NCI-H1694 (cell line): ENCODE data around the gene TMEM150B.

Experiments used
- DNase-seq: peaks from one replicate; lab custom pipeline; 2025; lab: John Stamatoyannopoulos, UW

Gene TMEM150B

DNA sequence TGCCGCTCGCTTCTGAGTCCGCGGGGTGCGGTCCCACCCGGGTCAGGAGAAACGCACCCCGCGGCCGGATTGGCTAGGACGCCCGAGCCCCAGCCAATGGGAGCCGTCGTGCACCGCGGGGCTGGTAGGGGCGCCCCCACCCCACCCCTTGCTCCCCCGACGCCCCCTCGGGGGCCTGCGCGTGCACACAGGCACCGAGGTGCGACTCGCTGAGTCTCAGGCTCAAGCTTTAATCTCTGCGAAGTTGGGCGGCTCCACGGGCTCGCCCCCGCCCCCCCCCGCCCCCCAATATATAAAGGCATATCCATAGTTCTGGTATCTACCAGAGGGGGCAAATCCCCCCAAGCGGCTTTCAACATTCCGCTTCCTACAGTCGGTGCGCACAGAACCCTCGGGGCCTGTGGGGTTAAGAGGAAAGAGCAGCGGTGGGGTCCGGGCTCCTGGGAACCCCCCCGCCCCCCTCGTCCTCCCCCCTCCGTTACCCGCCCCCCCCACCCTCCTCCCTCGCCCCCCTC is 29.6 kb upstream of the TMEM150B start, which contains the start of gene COX6B2:
COX6B2 (minus strand) TSS at position 22 of the 515 bp plus-strand sequence. CDS start 198 bp downstream, outside the sequence.
- no peak for DNase-seq

DNA sequence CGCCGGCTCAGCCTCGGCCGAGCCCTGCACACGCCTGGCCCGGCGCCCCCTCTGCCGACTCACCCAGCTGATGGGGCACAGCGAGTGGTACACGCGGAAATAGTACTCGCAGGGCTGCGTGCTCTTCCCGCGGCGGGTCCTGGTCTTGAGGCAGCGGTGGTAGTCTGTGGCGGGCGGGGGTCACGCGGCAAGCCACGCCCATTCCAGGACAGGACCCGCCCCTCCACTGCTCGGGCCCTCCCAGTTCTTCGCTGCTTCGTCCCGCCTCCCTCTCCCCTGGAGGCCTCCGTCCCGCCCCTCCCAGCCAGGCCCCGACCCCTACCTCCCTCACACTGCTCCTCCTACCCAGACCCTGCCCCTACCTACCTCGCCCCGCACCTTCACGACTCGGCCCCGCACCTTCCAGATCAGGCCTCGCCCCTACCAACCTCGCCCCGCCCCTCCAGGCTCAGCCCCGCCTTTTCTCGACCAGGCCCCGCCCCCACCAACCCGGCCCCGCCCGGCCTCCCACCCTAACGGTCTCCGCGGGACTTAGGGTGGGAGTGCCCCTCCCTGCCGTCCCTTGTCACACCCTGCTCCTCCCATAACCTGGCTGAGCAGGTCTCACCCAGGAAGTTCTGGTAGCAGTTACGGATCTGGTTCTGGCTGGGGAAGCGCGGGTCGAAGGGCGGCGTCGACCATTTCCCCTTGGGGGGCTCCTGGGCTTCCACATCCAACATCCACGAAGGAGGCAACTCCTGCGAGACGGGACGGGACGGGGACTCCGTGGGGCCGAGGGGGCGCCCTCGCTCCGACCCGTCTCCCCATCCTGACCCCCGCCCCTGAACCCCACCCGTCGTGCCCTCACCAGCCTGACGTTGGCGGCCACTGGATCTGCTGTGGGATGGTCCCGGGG is 28.9 kb upstream of the TMEM150B start:
- DNase-seq: peak; percentile 26

DNA sequence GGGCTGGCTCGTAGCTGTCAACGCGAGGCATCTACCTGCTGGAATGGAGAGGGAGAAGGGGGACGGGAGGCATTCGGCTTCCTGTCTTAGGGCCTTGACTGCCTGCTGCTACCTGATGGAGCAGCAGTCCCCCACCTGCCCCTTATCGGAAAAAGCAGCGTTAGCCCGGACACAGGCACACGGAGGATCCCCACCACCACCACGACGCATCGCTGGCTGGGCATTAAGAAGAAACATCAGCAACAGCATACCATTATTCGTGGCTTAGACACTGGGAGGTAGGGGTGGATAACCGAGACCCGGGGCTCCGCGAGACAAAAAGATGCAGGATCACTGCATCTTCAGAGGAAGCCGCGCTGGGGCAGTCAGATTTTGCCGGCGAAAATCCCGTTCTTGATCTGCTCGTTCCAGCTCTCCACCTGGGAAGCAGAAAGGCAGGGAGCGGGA is 28.2 kb upstream of the TMEM150B start:
- no peak for DNase-seq

DNA sequence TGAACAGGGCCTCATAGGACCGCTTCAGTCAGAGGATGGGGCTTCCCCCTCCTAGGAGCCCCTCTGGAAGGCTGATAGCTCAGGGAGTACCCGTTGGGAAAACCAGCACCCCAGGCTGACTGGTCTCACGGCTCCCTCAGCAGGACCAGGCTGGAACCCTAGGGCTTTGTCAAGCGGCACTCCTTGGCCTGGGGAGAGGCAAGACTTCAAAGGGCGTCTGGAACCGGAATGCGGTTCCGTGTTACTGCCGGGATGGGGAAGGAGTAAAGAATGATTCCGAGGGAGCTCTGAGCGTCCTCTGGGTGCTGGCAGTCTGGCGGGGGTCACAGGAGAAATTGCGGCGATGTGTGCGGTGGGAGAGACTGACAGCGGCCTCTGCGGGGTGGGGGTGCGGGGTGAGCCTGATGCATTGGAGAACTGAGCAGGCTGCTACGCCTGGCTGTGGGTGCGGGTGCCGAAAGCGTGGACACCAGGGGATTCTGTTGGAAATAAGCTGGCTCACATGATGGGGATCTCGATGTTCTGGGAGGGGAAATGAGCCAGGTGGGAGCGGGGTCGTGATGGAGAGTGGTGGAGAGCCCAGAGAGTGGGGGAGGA is 27.5 kb upstream of the TMEM150B start:
- no peak for DNase-seq

DNA sequence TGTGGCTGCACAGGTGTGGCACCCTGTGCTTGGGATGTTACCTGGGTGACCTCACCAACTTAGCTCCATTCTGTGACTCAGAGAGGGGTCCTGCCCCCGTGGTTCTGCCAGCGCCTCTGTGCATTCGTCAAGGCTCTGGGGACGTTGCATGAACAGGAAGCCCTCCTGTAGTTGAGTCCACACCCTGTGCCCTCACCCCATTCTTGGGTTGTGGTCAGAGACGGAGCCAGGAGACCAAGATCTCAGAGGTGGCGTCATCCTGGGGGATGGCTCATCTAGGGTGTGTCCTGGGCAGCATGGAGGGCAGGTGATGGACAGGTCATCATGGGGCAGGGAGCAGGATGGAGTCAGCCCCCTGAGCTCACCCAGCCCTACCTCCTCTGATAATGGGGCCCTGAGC is 26.9 kb upstream of the TMEM150B start:
- DNase-seq: no peak

DNA sequence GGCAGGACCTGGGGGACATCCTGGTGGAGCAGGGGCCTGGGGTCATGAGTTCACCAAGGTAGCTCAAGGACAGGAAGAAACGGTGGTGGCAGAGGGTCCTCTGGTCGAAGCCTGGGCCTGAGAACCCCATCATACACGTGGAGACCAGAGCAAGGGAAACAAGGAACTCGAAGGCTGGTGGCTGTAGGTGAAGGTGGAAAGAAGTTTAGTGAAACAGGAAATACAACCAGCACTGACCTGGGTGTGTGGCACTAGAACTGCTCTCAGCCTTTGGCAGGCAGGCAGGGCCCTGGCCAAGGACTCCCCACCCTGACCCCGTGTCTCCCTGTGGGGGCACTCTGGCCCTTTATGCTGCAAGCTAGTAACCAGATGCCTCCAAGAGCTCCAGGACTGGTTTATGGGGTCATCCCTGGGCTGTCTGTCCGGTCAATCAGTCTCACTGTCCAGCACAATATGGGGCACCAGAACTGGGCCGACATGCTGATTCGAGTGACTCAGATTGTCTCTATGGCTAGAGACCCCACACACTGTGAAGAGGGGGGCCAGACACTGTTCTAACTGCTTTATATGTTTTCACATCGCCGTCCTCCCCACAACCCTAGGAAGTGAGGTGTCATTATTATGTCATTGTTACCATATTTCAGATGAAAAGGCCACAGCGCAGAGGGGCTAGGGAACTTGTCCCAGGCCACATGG is 25.6 kb upstream of the TMEM150B start:
- no peak for DNase-seq

DNA sequence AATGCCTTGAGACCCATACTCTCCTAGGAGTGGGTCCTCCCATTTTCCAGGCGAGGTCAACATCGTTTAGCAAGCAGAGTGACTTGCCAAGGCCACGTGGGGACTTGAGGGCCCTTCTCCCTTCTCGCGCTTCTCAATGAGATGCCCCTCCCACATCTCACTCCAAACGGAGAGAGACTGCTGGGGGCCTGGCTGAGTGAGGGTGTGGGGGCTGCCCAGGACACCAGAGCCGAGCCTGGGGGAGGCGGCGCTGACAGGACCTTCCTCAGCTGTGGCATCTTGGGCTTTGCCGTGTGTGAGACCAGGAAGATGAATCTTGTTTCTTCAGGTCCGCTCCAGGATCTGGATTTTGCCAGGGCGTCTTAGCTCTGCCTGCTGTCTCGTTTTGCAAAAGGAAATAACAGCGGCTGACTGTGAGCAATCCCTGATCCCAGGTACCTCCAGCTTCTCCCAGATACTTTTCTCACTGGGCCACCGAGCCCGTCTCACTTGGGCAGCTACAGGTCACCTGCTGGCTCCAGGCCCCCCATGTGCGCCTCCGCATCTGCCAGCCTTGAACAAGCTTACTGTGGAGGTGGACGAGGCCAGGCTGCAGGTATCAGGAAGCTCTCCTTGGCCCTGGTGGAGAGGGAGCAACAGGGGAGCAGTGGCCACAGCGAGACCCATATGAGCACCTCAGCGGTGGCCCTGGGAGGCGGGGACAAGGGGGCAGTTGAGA is 23.3 kb upstream of the TMEM150B start:
- no peak for DNase-seq

DNA sequence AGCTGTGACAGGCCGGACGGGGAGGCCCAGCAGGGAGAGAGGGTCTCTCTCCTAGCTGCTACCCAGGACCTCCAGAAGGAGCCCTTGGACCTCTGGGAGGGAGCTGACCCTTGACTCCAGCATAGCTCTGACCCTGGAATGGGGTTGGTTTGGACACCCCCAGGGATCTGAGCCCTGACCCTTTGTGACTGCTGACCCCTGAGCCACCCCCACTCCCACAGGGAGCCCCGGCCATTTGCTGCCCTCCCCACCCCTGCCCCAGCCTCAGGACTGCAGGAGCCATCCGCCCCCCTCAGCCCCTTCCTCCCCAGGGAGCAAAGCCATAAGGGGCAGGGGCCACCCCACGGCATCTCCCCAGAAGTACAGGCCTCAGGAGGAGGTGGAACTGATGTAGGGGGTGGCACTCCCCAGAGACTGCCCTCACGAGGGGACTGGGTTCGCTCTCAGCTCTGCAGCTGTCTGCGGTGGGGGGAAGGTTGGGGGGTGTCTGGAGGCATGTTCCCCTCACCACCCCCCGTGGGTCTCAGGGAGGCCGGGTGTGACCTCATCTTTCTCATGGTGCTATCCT is 22.4 kb upstream of the TMEM150B start:
- DNase-seq: no peak

DNA sequence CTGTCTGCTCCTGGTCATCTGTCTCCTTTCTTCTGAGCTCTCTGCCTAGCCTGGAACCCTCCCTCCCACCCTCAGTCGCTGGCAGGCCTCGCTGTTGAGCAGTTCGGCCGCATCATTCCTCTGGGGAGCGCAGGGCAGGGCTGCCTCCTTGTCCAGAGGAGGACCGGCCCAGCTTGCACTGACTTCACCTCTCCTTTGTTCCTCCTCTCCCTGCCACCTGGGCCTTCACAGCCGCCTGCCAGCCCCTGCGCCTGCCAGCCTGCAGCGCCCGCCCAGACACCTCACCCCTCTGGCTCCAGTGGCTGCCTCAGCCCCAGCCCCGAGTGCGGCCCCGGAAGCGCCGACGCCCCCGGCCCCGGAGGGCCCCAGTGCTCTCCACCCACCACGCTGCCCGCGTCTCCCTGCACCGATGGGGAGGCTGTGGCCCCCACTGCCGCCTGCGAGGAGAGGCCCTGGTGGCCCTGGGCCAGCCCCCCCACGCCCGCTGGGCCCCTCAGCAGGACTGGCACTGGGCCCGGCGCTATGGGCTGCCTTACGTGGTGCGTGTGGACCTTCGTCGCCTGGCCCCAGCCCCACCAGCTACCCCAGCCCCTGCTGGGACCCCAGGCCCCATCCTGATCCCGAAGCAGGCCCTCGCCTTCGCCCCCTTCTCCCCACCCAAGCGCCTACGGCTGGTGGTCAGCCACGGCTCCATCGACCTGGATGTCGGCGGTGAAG is 21.7 kb upstream of the TMEM150B start:
- DNase-seq: no peak

DNA sequence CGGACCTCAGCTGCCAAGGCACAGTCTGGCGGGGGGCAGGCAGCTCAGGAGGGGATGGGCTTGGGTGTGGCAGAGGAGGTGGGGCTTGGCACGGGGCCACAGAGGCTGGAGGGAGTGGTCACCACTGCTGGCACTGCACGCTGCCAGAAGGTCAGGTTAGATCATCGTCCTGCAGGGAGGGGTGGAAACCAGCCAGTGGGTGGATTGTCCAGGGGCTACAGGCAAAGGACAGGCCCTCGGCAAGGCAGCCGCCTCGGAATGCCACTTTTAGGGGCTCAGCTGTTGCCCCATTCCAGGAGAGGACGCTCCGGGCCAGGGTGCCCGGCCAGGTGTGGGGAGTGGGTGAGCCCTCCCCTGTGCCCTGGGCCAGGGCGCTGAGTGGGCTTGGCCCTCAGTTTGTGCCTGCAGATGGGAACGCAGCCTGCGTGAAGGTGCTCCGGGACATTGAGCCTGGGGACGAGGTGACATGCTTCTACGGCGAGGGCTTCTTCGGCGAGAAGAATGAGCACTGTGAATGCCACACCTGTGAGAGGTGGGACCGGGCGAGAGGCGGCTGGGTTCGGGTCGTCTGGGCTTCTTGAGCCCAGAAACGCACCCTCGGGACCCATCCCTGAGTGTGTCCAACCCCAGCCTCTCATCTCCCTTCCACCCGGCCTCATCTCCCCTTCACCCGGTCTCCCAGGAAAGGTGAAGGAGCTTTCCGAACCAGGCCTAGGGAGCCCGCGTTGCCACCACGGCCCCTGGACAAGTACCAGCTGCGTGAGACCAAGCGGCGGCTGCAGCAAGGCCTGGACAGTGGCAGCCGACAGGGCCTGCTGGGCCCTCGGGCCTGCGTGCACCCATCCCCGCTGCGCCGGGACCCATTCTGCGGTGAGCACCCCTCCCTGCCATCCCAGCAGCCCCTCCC is 20.9 kb upstream of the TMEM150B start:
- no peak for DNase-seq

DNA sequence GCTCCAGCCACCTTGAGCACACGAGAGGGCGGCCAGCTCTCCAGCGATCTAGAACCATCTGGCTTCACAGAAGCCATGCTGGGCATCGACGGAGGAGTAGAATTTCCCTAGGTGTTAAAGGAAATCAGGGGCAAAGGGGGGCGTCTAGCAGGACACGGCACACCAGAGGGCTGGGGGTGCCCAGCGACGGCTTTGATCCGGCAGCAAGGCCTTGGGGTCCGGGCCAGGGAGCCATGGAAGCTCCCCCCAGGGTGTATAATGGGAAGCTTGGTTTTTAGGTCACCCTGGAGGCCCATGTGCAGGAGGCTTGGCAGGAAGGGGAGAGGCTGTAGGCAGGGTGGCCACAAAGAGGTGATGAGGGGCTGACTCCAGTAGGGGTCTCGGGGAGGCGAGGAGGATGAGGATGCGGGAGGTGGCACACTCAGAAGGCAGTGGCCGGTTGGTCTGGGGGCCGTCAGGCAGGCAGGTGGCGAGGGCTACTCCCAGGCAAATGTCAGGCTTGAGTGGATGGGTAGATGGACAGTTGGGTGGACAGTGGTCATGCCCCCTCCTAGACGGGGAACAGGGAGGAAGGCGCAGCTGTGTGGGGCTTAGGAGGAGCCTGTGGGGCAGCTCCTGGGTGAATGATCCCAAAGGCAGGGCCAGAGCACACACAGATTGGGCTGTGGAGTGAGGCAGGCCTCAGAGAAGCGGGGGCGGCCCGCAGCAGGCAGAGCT is 20.1 kb upstream of the TMEM150B start:
- DNase-seq: no peak

DNA sequence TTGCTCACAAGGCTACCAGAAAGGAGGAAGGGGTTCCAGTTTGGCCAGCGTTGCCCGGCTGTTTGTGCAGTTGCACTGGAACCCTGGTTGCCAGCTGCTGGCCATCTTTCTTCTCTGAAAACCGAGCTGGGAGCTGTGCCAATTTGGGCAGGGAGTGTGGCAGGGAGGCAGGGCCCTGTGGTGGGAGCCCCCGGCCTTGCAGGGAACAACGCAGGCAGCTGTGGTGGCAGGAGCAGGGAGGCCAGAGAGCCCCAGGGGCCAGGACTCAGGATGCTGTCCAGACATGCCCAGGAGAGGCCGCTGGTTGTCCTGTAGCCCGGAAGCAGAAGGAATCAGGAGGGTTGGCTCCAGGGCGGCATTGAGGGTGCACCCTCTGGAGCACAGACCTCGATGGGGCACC is 19.3 kb upstream of the TMEM150B start:
- DNase-seq: peak; percentile 37

DNA sequence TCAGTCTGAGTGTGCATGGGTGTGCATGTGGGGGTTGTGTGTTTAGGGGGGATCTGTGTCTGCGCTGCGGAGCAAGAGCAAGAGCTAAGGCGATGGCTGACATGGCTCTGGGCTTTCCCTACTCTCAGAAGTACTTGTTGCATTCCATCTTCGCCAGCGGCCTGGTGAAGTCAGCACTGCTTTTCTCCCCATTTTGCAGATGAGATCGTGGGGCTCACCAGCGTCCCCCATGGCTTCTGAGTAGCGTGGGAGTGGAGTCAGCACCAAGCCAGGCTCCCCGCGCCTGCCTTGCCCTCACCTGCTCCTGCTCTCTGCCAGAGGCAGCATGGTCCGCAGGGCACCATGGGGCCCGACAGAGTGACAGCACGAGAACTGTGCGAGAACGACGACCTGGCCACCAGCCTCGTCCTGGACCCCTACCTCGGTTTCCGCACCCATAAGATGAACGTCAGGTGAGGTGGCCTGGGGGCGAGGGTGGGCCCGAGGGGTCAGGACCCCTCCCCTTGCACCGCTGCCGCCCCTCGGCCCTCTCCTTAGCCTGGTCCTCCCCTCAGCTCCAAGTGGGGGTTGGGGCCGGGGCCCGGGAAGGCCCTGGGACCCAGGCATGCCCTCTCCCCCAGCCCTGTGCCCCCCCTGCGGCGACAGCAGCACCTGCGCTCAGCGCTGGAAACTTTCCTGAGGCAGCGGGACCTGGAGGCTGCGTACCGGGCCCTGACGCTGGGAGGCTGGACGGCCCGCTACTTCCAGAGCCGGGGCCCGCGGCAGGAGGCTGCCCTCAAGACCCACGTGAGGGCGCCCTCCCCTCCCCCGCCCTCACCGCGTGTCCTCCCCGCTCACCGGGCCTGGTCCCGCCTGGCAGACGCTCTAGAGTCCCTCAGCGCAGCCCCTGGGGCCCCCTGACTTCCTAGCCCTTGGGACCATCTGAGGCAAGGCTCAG is 16.7 kb upstream of the TMEM150B start:
- DNase-seq: no peak

DNA sequence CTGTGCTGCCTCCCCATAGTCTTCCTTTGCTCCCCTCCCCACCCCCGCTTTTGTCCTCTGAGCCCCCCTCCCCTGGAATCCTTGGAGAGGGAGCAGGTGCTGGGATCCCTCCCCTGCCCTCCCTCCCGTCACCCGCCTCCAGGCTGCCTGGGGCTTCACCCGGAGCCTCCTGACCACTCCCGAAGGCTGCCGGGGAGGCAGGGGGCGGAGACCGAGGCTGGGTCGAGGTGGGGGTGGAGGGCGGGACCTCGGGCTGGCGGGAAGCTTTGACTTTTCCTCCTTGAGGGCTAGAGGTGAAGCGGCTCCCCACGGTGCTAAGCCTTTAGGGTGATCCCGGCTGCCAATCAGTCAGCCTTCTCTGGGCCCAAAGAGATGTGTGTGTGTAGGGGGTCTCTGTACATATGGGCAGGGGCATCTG is 16.0 kb upstream of the TMEM150B start:
- DNase-seq: peak; percentile 29

DNA sequence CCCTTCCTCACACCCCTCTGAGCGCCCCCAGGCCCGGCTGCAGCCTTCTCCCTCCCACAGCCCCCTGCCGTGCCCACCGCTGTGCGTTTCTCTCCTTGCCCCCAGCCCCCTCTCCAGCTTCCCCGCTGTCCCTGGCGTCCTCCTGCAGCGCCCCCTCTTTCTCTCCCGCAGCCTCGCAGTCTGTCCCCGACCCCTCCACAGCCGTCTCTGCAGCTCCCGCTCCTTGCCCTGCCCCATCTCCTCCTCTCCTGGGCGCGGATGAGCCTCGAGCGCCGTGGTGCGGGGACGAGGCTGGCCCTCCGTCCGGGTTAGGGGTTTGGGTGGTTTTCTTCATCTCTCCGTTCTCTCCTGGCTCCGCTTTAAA is 15.6 kb upstream of the TMEM150B start:
- no peak for DNase-seq

DNA sequence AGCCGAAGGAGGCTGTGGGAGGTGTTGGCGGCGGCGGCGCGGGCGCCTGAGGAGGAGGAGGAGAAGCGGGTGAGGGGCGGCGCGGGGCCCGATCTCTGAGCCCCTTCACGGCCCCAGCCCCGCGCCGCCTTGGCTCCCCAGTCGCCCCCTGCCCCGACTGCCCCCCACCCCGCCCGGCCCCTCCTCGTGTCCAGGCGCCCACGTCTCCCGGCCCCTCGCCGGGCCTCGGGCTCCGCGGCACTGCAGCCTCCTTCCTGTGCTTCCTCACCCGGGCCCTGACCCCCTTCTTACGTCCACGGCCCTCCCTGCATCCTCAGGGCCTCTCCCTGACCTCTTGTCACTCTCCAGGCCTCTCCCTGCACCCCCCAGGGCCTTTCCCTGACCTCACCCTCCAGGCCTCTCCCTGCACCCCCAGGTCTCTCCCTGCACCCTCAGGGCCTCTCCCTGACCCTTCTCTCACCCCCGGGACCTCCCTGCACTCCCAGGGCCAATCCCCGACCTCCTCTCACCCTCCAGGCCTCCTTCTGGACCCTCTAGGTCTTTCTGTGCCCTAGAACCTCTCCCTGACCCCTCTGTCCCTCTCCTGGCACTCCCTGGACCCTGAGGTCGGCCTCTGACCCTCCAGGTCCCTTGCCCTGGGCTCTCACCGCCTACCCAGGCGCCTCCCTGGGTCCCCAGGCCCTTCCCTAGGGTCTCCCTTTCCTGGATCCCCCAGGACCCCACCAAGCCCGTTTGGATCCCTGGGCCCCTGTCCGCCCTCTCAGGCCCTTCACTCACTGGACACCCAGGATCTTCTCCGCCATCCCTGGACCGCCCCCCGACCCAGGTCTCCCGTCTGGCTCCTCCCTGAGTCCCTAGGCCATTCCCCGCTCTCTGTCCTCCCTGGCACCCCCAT is 15.0 kb upstream of the TMEM150B start:
- DNase-seq: no peak
